GM21381 (cell line): ENCODE data around the gene COL18A1.

Source experiments
- ATAC-seq: cut with Tn5 transposase; IDR thresholded peaks from one replicate; pipeline ENCODE4 v1.9.1; 2021; ENCODE audit warnings: mild to moderate bottlenecking, moderate library complexity; ENCODE audit not compliant: unreplicated experiment

The COL18A1 gene

GRCh38 chr21:45381865-45382696, 22.9 kb upstream of the COL18A1 start:
- no peak for ATAC-seq

DNA sequence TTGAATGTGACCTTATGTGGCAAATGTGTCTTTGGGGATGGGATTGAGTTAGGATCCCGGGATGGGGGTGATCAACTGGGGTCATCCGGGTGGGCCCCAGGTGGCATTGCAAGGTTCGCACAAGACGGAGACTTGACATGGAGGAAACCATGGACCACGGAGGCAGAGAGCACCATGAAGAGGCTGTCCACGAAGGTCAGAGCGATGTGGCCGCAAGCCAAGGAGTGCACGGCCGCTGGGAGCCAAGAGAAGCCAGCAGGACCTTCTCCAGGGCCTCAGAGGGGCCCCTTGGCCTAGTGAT, 22.3 kb upstream of the COL18A1 start:
- no peak for ATAC-seq

- no peak for ATAC-seq
Measured at GRCh38 chr21:45383111-45383614, 21.8 kb upstream of the COL18A1 start.

DNA sequence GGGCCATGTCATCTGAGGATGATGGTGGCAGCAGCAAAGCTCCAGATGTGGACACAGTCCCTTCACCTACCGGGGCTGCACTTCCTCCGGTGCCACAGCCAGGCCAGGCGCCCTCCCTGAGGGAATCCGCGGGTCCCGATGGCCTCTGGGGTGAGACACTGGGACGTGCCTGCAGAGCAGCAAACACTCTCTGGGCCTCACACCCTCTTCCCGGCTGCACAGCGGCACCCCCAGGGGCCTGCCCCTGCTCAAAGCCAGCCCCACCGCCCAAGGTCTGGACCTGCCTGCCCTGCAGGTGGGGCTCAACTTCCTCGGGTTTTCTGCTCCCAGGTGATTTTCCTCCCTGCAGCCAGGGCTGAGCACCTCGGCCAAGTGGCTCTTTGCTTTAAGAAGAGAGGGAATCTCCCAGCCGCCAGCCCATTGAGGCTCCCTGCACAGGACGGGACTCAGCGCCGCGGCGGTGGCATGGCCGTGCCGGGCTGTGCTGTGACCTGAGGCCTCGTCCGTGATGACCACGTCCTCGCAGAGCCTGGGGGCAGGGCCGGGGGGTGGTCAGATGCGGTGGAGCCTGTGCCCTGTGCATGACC, 21.3 kb upstream of the COL18A1 start:
- ATAC-seq = no peak

GRCh38 chr21:45384656-45385548, 20.1 kb upstream of the COL18A1 start:
- ATAC-seq = no peak

GRCh38 chr21:45385549-45386050, 19.4 kb upstream of the COL18A1 start:
- no peak for ATAC-seq

DNA sequence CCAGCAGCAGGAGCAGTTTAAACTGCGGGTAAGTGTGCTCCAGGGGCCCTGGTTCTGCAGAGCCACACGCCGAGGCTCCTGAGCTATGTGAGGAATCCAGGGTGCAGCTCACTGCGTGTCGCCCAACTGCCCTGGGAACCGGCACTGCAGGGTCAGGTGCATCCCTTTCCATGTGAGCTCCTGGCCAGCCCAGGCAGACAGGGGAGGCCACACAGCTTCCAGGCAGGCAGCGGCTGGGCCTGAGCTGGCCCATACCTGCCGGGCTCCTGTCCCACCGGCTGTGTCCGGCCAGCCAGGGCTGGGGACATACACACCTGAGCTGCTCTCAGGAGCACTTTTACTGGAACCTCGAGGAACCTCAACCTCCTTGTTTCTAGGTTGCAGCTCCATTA, 18.6 kb upstream of the COL18A1 start:
- ATAC-seq = no peak

- ATAC-seq = no peak
Measured at GRCh38 chr21:45386728-45387371, 18.1 kb upstream of the COL18A1 start.

GRCh38 chr21:45387506-45387905, 17.5 kb upstream of the COL18A1 start:
- ATAC-seq = no peak

DNA sequence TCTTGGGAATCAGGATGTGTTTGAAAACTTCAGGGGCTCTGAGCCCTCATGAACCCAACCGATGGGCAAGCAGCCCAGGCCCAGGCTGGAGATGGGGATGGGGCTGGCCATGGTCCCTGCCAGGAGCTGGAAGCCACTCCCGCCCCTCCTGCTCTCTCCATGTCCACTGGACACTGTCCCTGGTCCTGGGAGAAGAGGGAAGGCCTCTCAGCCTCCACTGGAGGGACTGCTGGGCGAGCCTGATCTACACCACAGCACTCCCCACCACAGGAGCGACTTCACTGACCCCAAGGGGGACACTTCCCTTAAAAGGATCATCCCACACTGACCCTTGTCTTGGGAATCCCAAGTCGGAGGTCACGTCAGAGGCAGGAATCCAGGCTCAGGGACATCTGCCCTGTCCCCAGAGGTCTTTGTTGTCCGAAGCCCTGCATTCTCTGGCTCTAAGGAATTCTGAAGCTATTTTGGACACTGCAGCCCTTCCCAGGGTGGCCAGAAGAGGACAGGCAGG, 16.9 kb upstream of the COL18A1 start:
- no peak for ATAC-seq

DNA sequence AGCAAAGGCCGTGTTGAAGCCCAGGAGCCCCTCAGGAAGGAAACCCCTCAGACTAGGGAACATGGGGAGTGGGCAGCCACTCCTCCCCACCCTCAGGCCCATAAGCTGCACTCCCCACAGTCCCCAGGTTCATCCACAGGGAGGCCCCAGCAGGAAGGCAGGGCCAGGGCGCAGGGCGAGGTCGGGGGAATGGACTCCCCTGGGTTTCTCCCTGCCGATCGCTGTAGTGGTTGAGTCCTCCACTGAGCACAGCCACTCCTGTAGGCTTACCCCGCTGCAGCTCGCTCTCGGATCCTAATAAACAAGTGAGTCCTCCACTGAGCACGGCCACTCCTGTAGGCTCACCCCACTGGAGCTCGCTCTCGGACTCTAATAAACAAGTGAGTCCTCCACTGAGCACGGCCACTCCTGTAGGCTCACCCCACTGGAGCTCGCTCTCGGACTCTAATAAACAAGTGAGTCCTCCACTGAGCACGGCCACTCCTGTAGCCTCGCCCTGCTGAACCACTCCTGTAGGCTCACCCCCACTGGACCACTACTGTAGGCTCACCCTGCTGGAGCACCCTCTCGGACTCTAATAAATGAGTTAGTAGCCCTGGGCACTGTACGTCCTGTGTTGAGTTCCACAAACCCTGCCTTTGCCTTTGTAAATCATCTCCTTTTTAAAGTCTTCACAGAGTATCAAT, 16.2 kb upstream of the COL18A1 start:
- ATAC-seq = no peak

DNA sequence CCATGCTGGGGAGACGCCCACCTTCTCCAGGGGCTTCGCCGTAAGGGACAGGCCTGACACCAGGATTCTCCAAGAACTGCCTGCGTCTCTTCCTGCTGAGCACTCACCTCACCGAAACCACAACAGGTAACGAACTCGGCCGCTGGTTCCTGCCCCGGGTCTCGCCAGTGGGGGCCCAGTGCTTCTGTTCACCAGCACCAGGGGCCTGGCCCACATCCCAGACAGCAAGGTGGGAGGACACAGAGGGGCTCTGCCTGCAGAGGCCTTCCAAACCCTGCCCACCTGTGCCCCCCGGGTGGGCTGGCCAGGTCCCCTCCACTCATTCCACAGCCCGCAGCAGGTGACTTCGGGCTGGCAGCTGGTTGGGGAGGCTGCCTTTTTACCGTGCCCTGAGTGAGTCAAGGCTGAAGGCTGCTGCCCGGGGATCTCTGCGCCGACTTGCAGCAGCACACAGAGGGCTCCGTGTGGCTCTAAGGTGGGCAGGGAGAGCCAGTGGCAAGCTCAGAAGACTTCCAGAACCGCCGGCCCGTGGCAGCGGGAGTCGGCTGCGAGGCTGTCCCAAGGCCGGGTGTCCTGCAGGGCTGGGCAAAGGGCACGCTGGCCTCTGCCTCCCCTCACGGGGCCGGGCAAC, 14.7 kb upstream of the COL18A1 start:
- no peak for ATAC-seq

DNA sequence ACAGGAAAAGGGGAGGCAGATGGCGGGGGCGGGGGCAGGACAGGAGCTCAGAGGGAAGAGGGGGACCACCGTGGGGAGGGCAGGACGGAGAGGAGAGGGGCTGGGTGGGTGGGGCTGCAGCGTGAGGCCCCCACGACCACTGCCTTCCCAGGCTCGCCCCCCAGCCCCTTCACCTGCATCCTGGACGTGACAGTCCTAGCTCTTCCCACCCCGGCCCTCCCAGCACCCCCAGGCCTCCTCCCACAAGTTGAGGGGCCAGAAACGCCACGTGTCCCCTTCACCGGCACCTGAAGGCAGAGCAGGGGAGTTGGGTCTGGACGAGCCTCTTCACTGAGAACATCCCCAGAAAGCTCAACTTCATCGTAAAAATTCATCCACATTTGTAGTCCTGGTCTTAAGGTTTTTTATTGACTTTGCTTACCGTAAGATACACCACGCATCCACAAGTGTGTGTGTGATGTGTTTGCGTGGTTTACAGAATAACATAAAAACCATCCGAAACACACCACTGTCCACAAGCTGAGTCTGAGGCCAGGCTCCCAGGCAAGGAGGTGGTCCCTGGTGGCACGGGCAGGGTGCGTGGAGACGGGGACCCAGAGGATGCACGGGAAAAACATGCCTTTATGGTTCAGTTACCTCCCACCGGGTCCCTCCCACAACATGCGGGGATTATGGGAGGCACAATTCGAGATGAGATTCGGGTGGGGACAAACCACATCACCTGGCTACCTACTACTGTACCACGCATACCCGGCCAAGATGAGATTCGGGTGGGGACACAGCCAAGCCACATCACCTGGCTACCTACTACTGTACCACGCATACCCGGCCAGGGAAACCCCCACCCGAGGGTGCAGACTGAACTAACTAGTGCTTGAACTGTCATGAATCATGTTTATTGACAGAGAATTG, 13.9 kb upstream of the COL18A1 start:
- ATAC-seq = no peak

DNA sequence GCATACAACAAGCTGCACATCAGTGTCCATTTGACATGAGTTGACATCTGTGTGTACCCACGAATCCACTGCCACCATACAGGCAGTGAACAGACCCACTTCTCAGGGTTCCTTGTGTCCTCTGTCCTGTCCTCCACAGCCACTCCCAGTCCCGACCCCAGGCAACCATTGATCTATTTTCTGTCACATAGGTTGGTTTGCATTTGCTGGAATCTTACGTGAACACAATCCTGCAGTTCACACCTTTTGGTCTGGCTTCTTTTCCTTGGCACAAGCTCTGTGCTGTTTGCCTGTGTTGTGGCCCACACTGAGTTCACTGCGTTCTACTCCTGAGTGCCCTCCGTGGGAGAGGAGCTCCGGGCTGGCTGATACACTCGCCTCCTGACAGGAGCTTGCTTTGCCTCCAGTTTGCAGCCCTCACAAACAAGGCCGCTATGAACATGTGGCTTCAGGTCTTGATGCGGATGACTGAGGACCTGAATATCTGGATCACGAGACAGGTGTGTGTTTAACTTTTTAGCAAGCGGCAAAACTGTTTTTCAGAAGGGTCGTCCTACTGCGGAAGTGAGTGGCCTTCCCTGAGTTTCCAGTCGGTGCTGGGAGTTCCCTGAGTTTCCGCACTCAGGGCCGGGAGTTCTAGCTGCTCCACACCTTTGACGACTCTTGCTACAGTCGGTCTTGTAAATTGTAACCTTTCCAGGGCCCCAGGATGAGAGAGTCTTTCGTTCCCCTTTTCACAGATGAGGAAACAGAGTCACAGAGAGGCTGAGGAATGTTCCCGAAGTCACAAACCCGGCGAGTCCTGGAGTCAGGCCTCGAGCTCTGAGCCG, 13.0 kb upstream of the COL18A1 start:
- ATAC-seq = no peak

GRCh38 chr21:45392573-45392971, 12.4 kb upstream of the COL18A1 start:
- ATAC-seq = no peak

DNA sequence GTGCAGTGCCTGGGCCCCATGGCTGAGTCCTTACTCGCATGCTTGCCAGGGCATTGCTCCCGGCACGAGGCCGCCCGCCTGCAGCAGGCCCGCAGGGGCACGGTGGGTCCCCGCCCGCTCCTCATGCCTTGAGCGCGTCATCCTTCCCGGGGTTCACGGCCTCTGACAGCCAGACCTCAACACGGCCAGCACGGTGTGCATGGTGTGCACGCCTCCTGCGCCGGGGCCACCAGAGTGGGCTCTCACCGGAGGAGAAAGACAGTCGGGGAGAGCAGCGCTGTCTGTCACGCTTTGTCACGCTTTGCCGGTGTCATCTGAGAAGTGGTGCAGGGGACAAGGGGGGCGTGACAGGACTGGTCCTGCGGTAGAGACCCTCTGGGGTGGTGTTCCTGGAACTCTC, 11.9 kb upstream of the COL18A1 start:
- no peak for ATAC-seq

DNA sequence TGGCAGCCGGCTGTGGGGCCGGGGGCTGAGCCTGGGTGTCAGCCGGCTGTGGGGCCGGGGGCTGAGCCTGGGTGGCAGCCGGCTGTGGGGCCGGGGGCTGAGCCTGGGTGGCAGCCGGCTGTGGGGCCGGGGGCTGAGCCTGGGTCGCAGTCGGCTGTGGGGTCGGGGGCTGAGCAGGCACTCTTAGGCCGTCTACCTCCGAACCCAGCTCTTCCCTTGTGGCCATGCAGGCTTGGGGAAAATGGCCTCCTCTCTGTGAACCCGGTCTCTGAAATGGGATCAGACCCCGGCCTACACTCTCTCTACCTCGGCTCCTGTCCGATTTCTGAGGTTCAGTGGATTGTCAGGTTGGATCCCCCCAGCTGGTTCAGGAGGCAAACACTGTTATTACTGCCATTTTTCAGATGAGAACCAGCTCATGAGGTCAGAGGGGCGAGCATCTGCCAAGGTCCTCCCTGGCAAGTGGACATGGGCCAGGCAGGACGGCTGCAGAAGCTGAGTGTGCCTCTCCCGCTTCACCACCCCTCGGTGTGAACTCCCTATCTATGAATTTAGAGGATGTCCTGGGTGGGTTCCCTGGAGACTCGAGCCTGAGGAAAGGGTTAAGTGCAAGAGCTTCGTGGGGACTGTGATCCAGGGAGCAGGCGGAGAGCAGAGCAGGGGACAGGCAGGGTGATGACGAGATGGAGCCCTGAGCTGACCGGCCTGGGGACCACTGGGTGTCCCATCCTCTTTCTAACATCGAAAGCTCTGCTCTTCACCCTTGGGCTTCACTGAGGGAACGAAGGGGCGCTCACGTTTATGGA, 10.9 kb upstream of the COL18A1 start:
- ATAC-seq = no peak
